ENCODE results near the gene GPC5. TPM values are rescaled to one million over a fixed set of nuclear protein-coding genes. Genes with fewer than 3 reads are reported as not detected.

GPC5 gene
- total RNA-seq, 2 experiments from 2014 or later: 2.4 TPM; not detected in 1

GRCh38 chr13:92444244-92444643 is 1045.8 kb downstream of the GPC5 start:
- H3K27ac ChIP-seq (ENCODE audit: low read depth, low read length, poor library complexity, severe bottlenecking): no peak overlapping the region
- no peaks in the 10 kb centered on the region for H3K9me3 ChIP-seq (ENCODE audit: low read length)
- no peak for TF ChIP-seq EZH2phosphoT487 (IDR thresholded peaks at IDR 0.05; ENCODE audit: borderline replicate concordance, low read depth, low read length)
- TF ChIP-seq, protein P1, sequence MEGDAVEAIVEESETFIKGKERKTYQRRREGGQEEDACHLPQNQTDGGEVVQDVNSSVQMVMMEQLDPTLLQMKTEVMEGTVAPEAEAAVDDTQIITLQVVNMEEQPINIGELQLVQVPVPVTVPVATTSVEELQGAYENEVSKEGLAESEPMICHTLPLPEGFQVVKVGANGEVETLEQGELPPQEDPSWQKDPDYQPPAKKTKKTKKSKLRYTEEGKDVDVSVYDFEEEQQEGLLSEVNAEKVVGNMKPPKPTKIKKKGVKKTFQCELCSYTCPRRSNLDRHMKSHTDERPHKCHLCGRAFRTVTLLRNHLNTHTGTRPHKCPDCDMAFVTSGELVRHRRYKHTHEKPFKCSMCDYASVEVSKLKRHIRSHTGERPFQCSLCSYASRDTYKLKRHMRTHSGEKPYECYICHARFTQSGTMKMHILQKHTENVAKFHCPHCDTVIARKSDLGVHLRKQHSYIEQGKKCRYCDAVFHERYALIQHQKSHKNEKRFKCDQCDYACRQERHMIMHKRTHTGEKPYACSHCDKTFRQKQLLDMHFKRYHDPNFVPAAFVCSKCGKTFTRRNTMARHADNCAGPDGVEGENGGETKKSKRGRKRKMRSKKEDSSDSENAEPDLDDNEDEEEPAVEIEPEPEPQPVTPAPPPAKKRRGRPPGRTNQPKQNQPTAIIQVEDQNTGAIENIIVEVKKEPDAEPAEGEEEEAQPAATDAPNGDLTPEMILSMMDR (conservative IDR thresholded peaks at IDR 0.05; ENCODE audit: low read length): no peak
- no peak overlapping the region for H3K4me2 ChIP-seq (ENCODE audit: low read length)
- H4K20me1 ChIP-seq (ENCODE audit: insufficient read depth, low read length): no peaks in the 10 kb centered on the region
- POLR2A ChIA-PET: interaction anchor here (0.7 to 4.5 kb wide), 4 partner anchors 8 to 626 kb away, joined by 3 to 30 read pairs (median 14); no protein-coding TSS in a partner anchor
- no peaks in the 10 kb centered on the region for H3K4me1 ChIP-seq (ENCODE audit: insufficient read depth, low read length, poor library complexity, severe bottlenecking)
- no peak overlapping the region for H3K4me3 ChIP-seq (ENCODE audit: low read depth, low read length, poor library complexity, severe bottlenecking)
- H3K36me3 ChIP-seq (ENCODE audit: insufficient read depth, low read length): no peaks in the 10 kb centered on the region
- no TSS peak for BruUV-seq (replicated peaks)
- CTCF ChIA-PET (ENCODE audit: unreplicated experiment): no interaction called here
- no peak overlapping the region for H2AFZ ChIP-seq (ENCODE audit: low read length)
- intact Hi-C loops (cut with micrococcal nuclease; ENCODE audit: unreplicated experiment): no loop called here
- no peaks in the 10 kb centered on the region for H3K9me2 ChIP-seq (ENCODE audit: insufficient read depth, low read length)
- no peak for DNase-seq (ENCODE audit: low spot score)
- no peaks in the 10 kb centered on the region for H3K79me2 ChIP-seq (ENCODE audit: insufficient read depth, low read depth, low read length)

GRCh38 chr13:92451060-92451459 is 1052.6 kb downstream of the GPC5 start:
- no peaks in the 10 kb centered on the region for H3K36me3 ChIP-seq (ENCODE audit: insufficient read depth, low read length)
- intact Hi-C loops (cut with micrococcal nuclease; ENCODE audit: unreplicated experiment): no loop called here
- no peak for DNase-seq (ENCODE audit: low spot score)
- H3K27ac ChIP-seq (ENCODE audit: low read depth, low read length, poor library complexity, severe bottlenecking): no peak overlapping the region
- H4K20me1 ChIP-seq (ENCODE audit: insufficient read depth, low read length): no peaks in the 10 kb centered on the region
- H3K4me1 ChIP-seq (ENCODE audit: insufficient read depth, low read length, poor library complexity, severe bottlenecking): no peaks in the 10 kb centered on the region
- peaks cover 10% of the 10 kb centered on the region for H3K9me2 ChIP-seq (ENCODE audit: insufficient read depth, low read length)
- no peak overlapping the region for H3K4me3 ChIP-seq (ENCODE audit: low read depth, low read length, poor library complexity, severe bottlenecking)
- TF ChIP-seq, protein P1 (conservative IDR thresholded peaks at IDR 0.05; ENCODE audit: low read length): no peak
- TF ChIP-seq EZH2phosphoT487 (IDR thresholded peaks at IDR 0.05; ENCODE audit: borderline replicate concordance, low read depth, low read length): no peak
- H3K9me3 ChIP-seq (ENCODE audit: low read length): peaks cover 14% of the 10 kb centered on the region
- ChIA-PET POLR2A (interaction anchor here (0.6 to 3.2 kb wide), 10 partner anchors 8 to 1116 kb away, joined by 3 to 20 read pairs (median 3); no protein-coding TSS in a partner anchor), CTCF (ENCODE audit: unreplicated experiment) (no interaction called here)
- H2AFZ ChIP-seq (ENCODE audit: low read length): no peak overlapping the region
- H3K4me2 ChIP-seq (ENCODE audit: low read length): no peak overlapping the region
- H3K79me2 ChIP-seq (ENCODE audit: insufficient read depth, low read depth, low read length): no peaks in the 10 kb centered on the region
- BruUV-seq (replicated peaks): no TSS peak

DNA sequence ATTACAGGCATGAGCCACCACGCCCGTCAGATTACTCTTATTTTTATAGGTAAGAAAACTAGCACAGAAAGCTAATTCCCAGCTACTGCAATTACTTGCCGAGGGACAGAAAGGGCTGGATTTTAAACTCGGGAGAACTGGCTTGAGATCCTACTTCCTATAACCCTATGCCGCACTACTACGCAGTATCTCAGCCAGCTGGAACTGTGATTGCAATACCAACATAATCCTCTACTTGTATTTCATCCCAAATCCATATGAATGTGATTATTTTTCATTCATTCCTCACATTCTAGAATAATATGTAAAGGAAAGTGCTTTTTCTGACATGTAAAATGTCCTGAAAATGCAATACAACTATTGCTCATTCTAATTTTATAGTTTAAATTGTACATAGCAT is 1054.4 kb downstream of the GPC5 start:
- BruUV-seq (replicated peaks): no TSS peak
- no peaks in the 10 kb centered on the region for H3K79me2 ChIP-seq (ENCODE audit: insufficient read depth, low read depth, low read length)

More for the DNA sequence above, 1054.4 kb downstream of the GPC5 start:
- CTCF ChIA-PET (ENCODE audit: unreplicated experiment): no interaction called here
- TF ChIP-seq EZH2phosphoT487 (IDR thresholded peaks at IDR 0.05; ENCODE audit: borderline replicate concordance, low read depth, low read length): no peak
- TF ChIP-seq, protein P1 (conservative IDR thresholded peaks at IDR 0.05; ENCODE audit: low read length): no peak
- POLR2A ChIA-PET: interaction anchor here (1.0 to 3.2 kb wide), 4 partner anchors 10 to 192 kb away, joined by 3 to 20 read pairs (median 4); no protein-coding TSS in a partner anchor
- no peak overlapping the region for H3K4me2 ChIP-seq (ENCODE audit: low read length)
- no peaks in the 10 kb centered on the region for H3K36me3 ChIP-seq (ENCODE audit: insufficient read depth, low read length)
- H3K9me2 ChIP-seq (ENCODE audit: insufficient read depth, low read length): peaks cover 10% of the 10 kb centered on the region
- no peaks in the 10 kb centered on the region for H3K4me1 ChIP-seq (ENCODE audit: insufficient read depth, low read length, poor library complexity, severe bottlenecking)
- no peak for DNase-seq (ENCODE audit: low spot score)
- H3K9me3 ChIP-seq (ENCODE audit: low read length): peaks cover 14% of the 10 kb centered on the region
- intact Hi-C loops (cut with micrococcal nuclease; ENCODE audit: unreplicated experiment): no loop called here
- H3K27ac ChIP-seq (ENCODE audit: low read depth, low read length, poor library complexity, severe bottlenecking): no peak overlapping the region
- no peak overlapping the region for H2AFZ ChIP-seq (ENCODE audit: low read length)
- H3K4me3 ChIP-seq (ENCODE audit: low read depth, low read length, poor library complexity, severe bottlenecking): no peak overlapping the region
- no peaks in the 10 kb centered on the region for H4K20me1 ChIP-seq (ENCODE audit: insufficient read depth, low read length)

All from OCI-LY7 (cell line).